Neural cell (in vitro differentiated cells): ENCODE data around the gene LRRC15. TPM values are rescaled to one million over a fixed set of nuclear protein-coding genes. Genes with fewer than 3 reads are reported as not detected.

Experiments used
- H2AFZ ChIP-seq: fragments of 200-600, 300-800 bp; sonication (generic), shearing (Covaris generic); 2 replicates; pipeline ENCODE4 v1.6.0; 2014; ENCODE audit warnings: low read depth, mild to moderate bottlenecking, antibody characterized with exemption, low read length, moderate library complexity
- H3F3A ChIP-seq: fragments of 200-600 bp; shearing (Covaris generic); 2 replicates; pipeline ENCODE4 v1.6.1; 2016; ENCODE audit warnings: mild to moderate bottlenecking, moderate library complexity, mixed read lengths, antibody characterized with exemption, low read length; ENCODE audit not compliant: insufficient read depth, poor library complexity, severe bottlenecking
- H3K27ac ChIP-seq: fragments of 200-600, 300-800 bp; sonication (generic), shearing (Covaris generic); 2 replicates; pipeline ENCODE4 v1.5.1; 2014; ENCODE audit warnings: mild to moderate bottlenecking, low read length, moderate library complexity
- H3K27me3 ChIP-seq: fragments of 300-800, 200-600 bp; sonication (generic), shearing (Covaris generic); 2 replicates; pipeline ENCODE4 v1.6.0; 2014; ENCODE audit warnings: mild to moderate bottlenecking, low read depth, low read length, moderate library complexity; ENCODE audit not compliant: insufficient read depth
- H3K36me3 ChIP-seq: fragments of 300-800, 200-600 bp; sonication (generic), shearing (Covaris generic); 2 replicates; pipeline ENCODE4 v1.5.1; 2014; ENCODE audit warnings: mild to moderate bottlenecking, antibody characterized with exemption, low read length, moderate library complexity; ENCODE audit not compliant: insufficient read depth
- H3K4me2 ChIP-seq: fragments of 300-800, 200-600 bp; sonication (generic), shearing (Covaris generic); 2 replicates; pipeline ENCODE4 v1.6.0; 2014; ENCODE audit warnings: mild to moderate bottlenecking, low read length
- H3K4me3 ChIP-seq: fragments of 300-800, 200-600 bp; sonication (generic), shearing (Covaris generic); 2 replicates; pipeline ENCODE4 v1.5.1; 2014; ENCODE audit warnings: mild to moderate bottlenecking, low read length, moderate library complexity
- H3K79me2 ChIP-seq: fragments of 200-600 bp; shearing (Covaris generic); replicated peaks from 2 replicates; pipeline ENCODE4 v1.6.0; 2014; ENCODE audit warnings: mild to moderate bottlenecking, low read length, moderate library complexity; ENCODE audit not compliant: insufficient read depth
- H3K9ac ChIP-seq: fragments of 300-800, 200-600 bp; sonication (generic), shearing (Covaris generic); 2 replicates; pipeline ENCODE4 v1.6.1; 2016; ENCODE audit warnings: mild to moderate bottlenecking, low read length, mixed read lengths
- H3K9me2 ChIP-seq: fragments of 200-600 bp; shearing (Covaris generic); 2 replicates; pipeline ENCODE4 v1.6.1; 2016; ENCODE audit warnings: mild to moderate bottlenecking, low read length, mixed read lengths; ENCODE audit not compliant: insufficient read depth
- H3K9me3 ChIP-seq: fragments of 200-600, 300-800 bp; sonication (generic), shearing (Covaris generic); 2 replicates; pipeline ENCODE4 v1.6.1; 2016; ENCODE audit warnings: mild to moderate bottlenecking, mixed run types, low read length, moderate library complexity, mixed read lengths
- H4K20me1 ChIP-seq: fragments of 200-600 bp; shearing (Covaris generic); 2 replicates; pipeline ENCODE4 v1.6.1; 2016; ENCODE audit warnings: mild to moderate bottlenecking, mixed run types; ENCODE audit not compliant: insufficient read depth
- CTCF ChIP-seq: fragments of 450-650 bp; IDR thresholded peaks from 2 replicates; pipeline ENCODE4 v1.5.1; 2014; ENCODE audit warnings: antibody characterized with exemption, mild to moderate bottlenecking, moderate library complexity; ENCODE audit not compliant: poor library complexity, severe bottlenecking
- EP300 ChIP-seq: fragments of 450-650 bp; conservative IDR thresholded peaks from 2 replicates; pipeline ENCODE4 v1.6.1; 2014; ENCODE audit warnings: antibody characterized with exemption, mild to moderate bottlenecking, moderate library complexity; ENCODE audit not compliant: poor library complexity, severe bottlenecking
- EZH2 ChIP-seq: fragments of 200-600, 300-800 bp; shearing (Covaris generic), sonication (generic); IDR thresholded peaks from 2 replicates; pipeline ENCODE4 v1.6.1; 2014; ENCODE audit warnings: antibody characterized with exemption, low read length, borderline replicate concordance, mild to moderate bottlenecking; ENCODE audit not compliant: insufficient read depth, poor library complexity, severe bottlenecking
- MXI1 ChIP-seq: fragments of 450-650 bp; conservative IDR thresholded peaks from 2 replicates; pipeline ENCODE4 v1.6.1; 2014; ENCODE audit warnings: antibody characterized with exemption, mild to moderate bottlenecking; ENCODE audit not compliant: poor library complexity, severe bottlenecking
- POLR2AphosphoS5 ChIP-seq: IDR thresholded peaks from 2 replicates; pipeline ENCODE4 v1.6.1; 2012
- RAD21 ChIP-seq: fragments of 450-650 bp; conservative IDR thresholded peaks from 2 replicates; pipeline ENCODE4 v1.6.1; 2014; ENCODE audit warnings: antibody characterized with exemption, mild to moderate bottlenecking, moderate library complexity
- REST ChIP-seq: IDR thresholded peaks from 2 replicates; pipeline ENCODE4 v1.6.1; 2012; ENCODE audit warnings: borderline replicate concordance
- SMC3 ChIP-seq: fragments of 450-650 bp; conservative IDR thresholded peaks from 2 replicates; pipeline ENCODE4 v1.6.1; 2014; ENCODE audit warnings: antibody characterized with exemption, mild to moderate bottlenecking, moderate library complexity; ENCODE audit not compliant: poor library complexity
- TAF1 ChIP-seq: IDR thresholded peaks from 2 replicates; pipeline ENCODE4 v1.6.1; 2012; ENCODE audit warnings: low read depth
- polyA minus RNA-seq: library from RNA; depleted of rRNA, polyadenylated mRNA; stranded (reverse); fragments of >200 nt; gene quantifications from 2 replicates; pipeline ENCODE4 v1.2.3, GENCODE V29; 2014
- polyA plus RNA-seq: library from polyadenylated mRNA; depleted of rRNA; stranded (reverse); fragments of >200 nt; gene quantifications from 2 replicates; pipeline ENCODE4 v1.2.3, GENCODE V29; 2014

Gene LRRC15
- polyA plus RNA-seq (not detected in 2 replicates), polyA minus RNA-seq (not detected in 2 replicates)

DNA sequence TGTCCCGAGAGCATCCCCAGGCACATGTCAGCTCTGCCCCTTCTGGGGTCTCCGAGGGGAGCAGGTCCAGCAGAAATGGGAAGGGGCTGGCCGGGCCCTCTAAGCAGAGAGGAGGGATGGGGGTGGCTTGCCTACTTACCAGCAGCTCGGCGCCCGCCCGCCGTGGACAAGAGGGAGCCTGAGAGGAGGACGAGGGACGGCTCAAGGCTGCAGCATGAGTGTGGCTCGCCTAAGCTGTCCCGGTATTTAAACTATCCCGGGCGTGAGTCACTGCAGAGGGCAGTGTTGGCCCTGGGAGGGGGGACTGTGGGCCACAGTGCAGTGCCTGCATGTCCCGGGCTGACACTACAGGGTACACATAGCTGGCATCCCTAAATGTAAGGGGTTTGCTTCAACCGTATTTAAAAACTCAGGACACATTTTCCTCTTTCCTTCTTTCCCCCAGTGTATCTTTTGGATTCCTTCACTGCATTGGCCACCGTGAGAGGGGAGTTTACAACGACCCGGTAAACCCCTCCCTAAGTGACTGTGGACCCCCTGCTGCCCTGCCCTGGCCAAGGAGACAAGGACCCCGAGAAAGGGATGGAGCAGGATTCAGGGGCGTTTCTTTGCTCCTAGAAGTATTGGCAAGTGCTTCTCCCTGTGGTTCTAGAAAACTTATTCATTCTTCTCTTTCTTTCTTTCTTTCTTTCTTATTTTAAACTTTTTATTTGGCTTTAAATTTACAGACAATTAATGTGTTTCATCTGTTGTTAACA lies at the start of gene LRRC15:
LRRC15 (minus strand) TSS at position 222 of the 758 bp plus-strand sequence. CDS start 8,700 bp downstream, outside the sequence.
- TF ChIP-seq CTCF (no peak), EP300 (no peak), TAF1 (no peak), RAD21 (no peak), REST (no peak), MXI1 (no peak), EZH2 (no peak), SMC3 (no peak), POLR2AphosphoS5 (no peak)
- Histone ChIP-seq H3K27ac (no peak within 1 kb of the TSS), H3K4me3 (no peak within 1 kb of the TSS), H2AFZ (no peak within 1 kb of the TSS), H3K36me3 (no peaks in the 10 kb centered on the region), H3K27me3 (no peaks in the 10 kb centered on the region), H3K9ac (no peak within 1 kb of the TSS), H3K9me2 (no peaks in the 10 kb centered on the region), H4K20me1 (no peaks in the 10 kb centered on the region), H3F3A (no peaks in the 10 kb centered on the region), H3K4me2 (no peak within 1 kb of the TSS), H3K79me2 (no peaks in the 10 kb centered on the region), H3K9me3 (no peaks in the 10 kb centered on the region)

- no peaks in the 10 kb centered on the region for H3K27me3 ChIP-seq
- peaks cover 6% of the 10 kb centered on the region for H3K36me3 ChIP-seq
- no peak overlapping the region for H3K4me2 ChIP-seq
- H4K20me1 ChIP-seq, result no peaks in the 10 kb centered on the region
- H3F3A ChIP-seq, result no peaks in the 10 kb centered on the region
- H3K27ac ChIP-seq, result no peak overlapping the region
- H2AFZ ChIP-seq, result no peak overlapping the region
- H3K9me2 ChIP-seq, result no peaks in the 10 kb centered on the region
- H3K79me2 ChIP-seq, result no peaks in the 10 kb centered on the region
- H3K9ac ChIP-seq, result no peak overlapping the region
- H3K9me3 ChIP-seq, result no peaks in the 10 kb centered on the region
- no peak for TF ChIP-seq TAF1
- no peak for TF ChIP-seq POLR2AphosphoS5
- TF ChIP-seq EP300, result no peak
- no peak for TF ChIP-seq EZH2
- no peak overlapping the region for H3K4me3 ChIP-seq
Measured at GRCh38 chr3:194418671-194419070, 49.1 kb upstream of the LRRC15 start.
